Endometrium (tissue), 2 donors: ENCODE results near the gene MRPS27.

Experiments used
- FAIRE-seq: peaks from 2 replicates; lab custom pipeline; 2012; peaks lifted over from hg19 to GRCh38; lab: Jason Lieb, UNC
- donor health status: control.
- donor health status: control.

Gene MRPS27

DNA sequence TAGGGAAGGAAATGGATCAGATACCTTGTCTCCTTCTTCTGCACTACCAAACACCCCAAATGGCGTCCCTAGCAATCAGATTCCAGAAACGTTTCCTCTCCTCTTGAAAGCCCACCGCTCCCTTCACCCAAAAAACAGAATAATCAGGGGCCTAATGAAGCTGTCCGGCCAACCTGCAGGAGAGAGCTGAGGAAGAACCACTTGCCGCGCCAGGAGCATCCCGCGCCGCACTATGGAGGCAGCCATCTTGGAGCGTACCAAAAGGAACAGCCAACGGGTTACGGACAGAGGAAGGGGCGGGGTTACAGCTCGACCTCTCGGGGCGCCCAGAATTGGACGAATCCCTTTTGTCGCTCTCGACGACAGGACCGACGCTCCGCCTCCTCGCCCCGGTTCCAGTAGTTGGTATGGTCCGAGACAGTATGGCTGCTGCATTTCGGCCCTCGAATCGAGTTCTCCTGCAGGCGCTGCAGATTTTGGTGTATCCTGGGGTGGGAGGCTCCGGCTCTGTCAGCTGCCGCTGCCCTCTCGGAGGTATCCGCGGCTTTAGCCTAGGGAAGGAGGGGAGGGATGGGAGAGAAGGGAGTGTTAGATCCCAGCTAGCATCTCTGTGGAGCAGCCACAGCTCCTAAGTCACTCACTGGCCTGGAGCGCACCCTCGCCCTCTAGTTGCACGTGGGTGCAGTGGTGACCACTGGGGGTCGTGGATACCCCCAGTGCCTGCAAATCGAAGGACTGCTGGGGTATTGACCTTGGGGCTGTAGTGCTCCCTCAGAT, at the start of gene MRPS27, which contains the start of gene PTCD2:
TSS of gene MRPS27 (minus strand) at position 265 of the 777 bp plus-strand sequence. CDS start at position 246, 19 bp downstream.
TSS of gene PTCD2 (plus strand) at position 398 of the 777 bp plus-strand sequence. CDS start at position 408, 10 bp downstream.
- peak; percentile 86 for FAIRE-seq

DNA sequence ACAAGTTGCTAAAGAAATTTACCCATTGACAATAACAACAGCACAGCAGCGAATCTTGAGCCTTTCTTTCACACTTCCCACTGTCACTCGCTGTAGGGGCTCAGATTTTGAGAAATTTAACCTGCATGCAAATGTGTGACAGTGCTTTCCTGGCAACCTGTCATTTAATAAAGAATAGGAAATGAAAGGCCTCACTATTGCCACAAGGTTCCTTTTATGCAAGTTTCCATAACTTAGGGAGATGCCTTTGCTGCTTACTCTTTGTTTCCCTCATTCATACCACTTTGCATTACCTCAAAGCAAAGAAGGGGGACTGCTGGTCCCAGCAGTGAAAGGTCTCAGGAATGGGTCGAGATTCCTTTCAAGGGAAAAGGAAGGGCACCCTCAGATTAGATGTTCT, 49.7 kb upstream of the MRPS27 start:
- no peak for FAIRE-seq

GRCh38 chr5:72369301-72369700, 49.3 kb upstream of the MRPS27 start:
- no peak for FAIRE-seq

GRCh38 chr5:72368271-72368670, 48.2 kb upstream of the MRPS27 start:
- FAIRE-seq, result no peak

DNA sequence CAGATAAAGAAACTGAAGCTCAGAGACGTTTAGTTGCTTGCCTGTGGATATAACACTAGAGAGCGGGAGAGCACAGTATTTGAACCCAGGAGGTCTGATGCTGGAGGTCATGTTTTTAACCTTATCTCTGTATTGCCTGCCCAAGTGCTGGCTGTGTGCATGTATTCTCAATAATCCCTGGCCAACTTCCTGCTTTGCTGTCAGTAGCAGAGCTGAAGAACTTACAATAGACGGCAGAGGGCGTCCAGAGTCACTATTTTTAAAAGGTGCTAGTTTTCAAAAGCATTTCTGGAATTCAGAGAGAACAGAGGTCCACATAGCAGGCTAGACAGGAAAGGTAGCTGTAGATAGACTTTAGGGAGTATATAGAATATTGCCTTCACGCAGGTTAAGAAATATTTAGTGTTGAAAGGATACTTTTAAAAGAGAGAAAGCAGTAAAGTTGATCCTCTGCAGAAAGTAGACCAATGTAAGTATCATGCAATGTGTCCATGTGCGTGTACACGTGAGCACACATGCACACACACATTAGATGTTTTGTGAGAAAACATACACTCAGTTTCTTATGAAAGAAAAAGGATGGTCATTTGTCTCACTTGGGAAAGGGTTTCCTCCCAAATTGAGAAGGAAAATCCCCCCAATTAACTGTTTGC, 46.4 kb upstream of the MRPS27 start:
- no peak for FAIRE-seq

GRCh38 chr5:72364951-72365350, 44.9 kb upstream of the MRPS27 start:
- FAIRE-seq, result no peak

GRCh38 chr5:72364171-72364570, 44.1 kb upstream of the MRPS27 start:
- no peak for FAIRE-seq

DNA sequence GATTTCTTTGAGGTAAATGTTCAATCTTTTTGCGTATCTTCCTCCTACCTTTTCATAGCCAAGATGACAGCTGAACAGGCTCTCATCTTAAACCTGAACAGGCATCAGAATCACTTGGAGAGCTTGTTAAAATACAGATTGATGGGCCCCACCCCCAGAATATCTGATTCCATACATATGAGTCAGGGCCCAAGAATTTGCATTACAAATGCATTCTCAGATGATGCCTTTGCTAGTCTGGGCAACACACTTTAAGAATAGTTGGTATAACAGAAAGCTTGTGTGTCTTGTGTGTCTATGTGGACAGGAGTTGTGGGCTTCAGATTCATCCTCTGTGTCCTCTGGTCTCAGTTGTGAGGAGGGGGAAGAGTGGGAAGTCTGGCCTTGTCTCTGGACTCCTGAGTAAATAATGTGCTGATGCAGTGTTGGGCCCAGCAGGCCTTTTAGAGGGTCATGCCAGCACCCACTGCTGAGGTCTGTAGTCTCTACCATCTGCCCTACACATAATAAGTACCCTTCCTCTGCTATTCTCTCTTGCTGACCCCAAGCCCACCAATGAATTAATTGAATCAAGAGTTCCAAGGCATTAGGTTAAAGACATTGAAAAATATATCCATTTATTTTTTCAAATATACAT, 43.2 kb upstream of the MRPS27 start:
- no peak for FAIRE-seq

- no peak for FAIRE-seq
These were observed 39.8 kb upstream of the MRPS27 start for GRCh38 chr5:72359886-72360285.

- FAIRE-seq, result no peak
These were observed 38.9 kb upstream of the MRPS27 start for GRCh38 chr5:72358925-72359324.

GRCh38 chr5:72356361-72356760, 36.3 kb upstream of the MRPS27 start:
- FAIRE-seq, result no peak

- FAIRE-seq, result no peak
These were observed 35.8 kb upstream of the MRPS27 start for GRCh38 chr5:72355706-72356299.

- no peak for FAIRE-seq
These were observed 33.0 kb upstream of the MRPS27 start for GRCh38 chr5:72353046-72353445.

- FAIRE-seq, result no peak
These were observed 32.6 kb upstream of the MRPS27 start for GRCh38 chr5:72352616-72353015.

DNA sequence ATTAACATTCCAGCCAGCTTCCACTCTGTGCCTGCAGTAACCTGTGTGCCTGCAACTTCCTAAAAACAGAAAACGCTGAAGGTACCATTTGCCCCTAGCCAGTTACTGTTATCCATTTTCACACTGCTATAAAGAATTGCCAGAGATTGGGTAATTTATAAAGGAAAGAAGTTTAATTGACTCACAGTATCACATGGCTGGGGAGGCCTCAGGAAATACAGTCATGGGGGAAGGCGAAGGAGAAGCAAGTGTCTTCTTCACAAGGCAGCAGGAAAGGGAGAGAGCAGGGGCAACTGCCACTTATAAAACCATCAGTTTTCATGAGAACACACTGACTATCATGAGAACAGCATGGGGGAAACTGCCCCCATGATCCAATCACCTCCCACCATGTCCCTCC, 31.3 kb upstream of the MRPS27 start:
- FAIRE-seq, result no peak

DNA sequence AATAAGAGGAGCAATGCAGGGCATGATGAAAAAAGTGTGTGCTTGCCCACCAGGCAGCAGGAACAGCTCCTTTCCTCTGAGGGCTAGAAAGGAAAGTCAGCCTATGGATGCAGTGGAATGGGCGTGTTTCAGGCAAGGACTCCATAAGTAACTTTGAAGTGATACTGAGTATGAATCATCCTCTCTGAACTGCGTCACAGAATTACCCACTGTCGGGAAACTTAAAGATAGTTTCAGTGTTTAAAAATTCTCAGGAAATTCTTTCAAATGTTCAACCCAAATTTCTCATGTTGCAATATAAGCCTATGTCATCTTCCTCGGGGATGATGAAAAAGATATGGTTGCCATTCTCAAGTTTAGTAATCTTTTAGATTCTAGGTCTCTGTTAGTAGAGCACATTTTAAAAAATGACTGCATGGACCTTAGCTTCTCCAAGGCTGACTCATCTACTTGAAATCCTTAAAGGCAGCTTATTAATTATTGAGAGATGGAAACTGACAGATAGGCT, 27.8 kb upstream of the MRPS27 start:
- FAIRE-seq, result no peak

GRCh38 chr5:72346398-72346797, 26.4 kb upstream of the MRPS27 start:
- no peak for FAIRE-seq

DNA sequence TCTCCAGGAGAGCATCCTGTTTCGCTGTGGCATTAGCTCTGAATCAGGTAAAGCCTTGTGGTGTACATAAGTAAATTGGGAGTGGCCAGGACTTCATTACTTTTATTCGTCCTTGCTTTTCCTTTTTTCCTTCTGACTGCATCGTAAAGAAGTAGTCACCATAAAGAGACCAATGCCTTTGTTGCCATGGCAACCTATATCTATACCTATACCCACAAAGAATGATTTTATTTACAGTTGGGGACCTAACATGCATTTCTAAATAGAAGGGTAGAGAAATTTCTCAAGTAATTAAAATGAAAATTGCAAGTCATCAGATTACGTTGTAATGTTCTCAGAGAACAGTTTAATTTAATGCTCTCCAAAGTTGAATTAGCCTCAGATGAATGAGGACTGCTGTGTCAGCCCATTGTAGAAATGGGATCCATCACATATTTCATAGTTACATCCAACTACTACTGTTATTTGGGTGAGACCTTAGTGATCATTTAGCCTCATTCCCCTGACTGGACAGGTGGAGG, 18.7 kb upstream of the MRPS27 start:
- no peak for FAIRE-seq

DNA sequence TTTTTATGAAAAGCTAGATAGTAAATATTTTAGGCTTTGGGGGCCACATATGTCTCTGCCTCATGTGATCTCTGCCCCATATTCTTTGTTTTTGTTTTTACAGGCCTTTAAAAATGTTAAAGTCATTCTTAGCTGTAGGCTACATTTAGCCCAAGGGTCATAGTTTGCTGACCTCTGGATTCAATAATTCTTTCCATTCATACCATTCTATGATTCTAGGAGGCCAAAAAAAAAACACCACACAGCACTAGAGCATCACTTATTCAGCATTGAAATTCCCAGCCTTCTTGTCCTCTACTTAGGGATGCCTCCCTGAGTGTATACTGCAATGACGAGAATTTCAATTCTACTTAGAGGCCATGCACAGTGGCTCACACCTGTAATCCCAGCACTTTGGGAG, 17.1 kb upstream of the MRPS27 start:
- FAIRE-seq, result no peak

- FAIRE-seq, result no peak
These were observed 10.7 kb upstream of the MRPS27 start for GRCh38 chr5:72330712-72331111.

DNA sequence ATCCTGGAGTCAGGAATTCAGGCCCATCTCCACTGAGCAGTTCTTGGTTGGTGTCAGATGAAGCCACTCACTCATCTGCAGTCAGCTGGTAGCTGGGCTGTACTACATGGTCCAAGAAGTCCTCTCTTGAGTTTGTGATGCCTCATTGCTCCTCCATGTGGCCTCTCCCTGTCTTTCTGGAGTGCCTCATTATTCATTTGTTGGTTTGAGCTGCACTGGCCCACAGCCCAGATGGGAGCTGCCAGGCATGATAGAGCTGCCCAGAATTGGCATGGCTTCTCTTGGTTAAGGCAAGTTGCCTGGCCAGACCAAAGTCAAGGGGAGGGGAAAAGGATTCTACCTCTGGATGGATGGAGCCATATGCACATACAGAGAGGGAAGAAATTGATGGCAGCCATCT, 8.1 kb upstream of the MRPS27 start:
- no peak for FAIRE-seq

- no peak for FAIRE-seq
These were observed 6.2 kb upstream of the MRPS27 start for GRCh38 chr5:72326306-72326649.
